Parathyroid adenoma (tissue), 2 donors: Measurements from ENCODE around the gene UNC5C.
"Not testable (repeated sequence)": the region's sequence is repeated elsewhere in the genome, so short reads cannot be mapped to it uniquely, and the experiment has no call there.

Experiments used
- H2AFZ ChIP-seq: fragments of 300-600 bp; sonication (generic); one replicate; pipeline ENCODE4 v1.7.0; 2017; ENCODE audit warnings: antibody characterized with exemption, mild to moderate bottlenecking
- H3K27ac ChIP-seq: fragments of 300-600 bp; sonication (generic); one replicate; pipeline ENCODE4 v1.7.0; 2017
- H3K27me3 ChIP-seq: fragments of 300-600 bp; sonication (generic); one replicate; pipeline ENCODE4 v1.7.0; 2017; ENCODE audit warnings: low read length; ENCODE audit not compliant: control insufficient read depth, insufficient read depth
- H3K36me3 ChIP-seq: fragments of 300-600 bp; sonication (generic); one replicate; pipeline ENCODE4 v1.7.0; 2017; ENCODE audit warnings: low read length; ENCODE audit not compliant: control insufficient read depth, insufficient read depth
- H3K4me1 ChIP-seq: fragments of 300-600 bp; sonication (generic); one replicate; pipeline ENCODE4 v1.7.0; 2017; ENCODE audit warnings: control low read depth
- H3K4me2 ChIP-seq: fragments of 300-600 bp; sonication (generic); one replicate; pipeline ENCODE4 v1.7.0; 2017; ENCODE audit warnings: low read length
- H3K4me3 ChIP-seq: fragments of 300-600 bp; sonication (generic); one replicate; pipeline ENCODE4 v1.7.0; 2017; ENCODE audit warnings: low read depth, low read length
- H3K79me2 ChIP-seq: fragments of 300-600 bp; sonication (generic); one replicate; pipeline ENCODE4 v1.7.0; 2017; ENCODE audit warnings: control low read depth
- H3K9ac ChIP-seq: fragments of 300-600 bp; sonication (generic); one replicate; pipeline ENCODE4 v1.7.0; 2017; ENCODE audit warnings: mild to moderate bottlenecking
- H3K9me3 ChIP-seq: fragments of 300-600 bp; sonication (generic); one replicate; pipeline ENCODE4 v1.7.0; 2017; ENCODE audit warnings: low read length; ENCODE audit not compliant: control insufficient read depth
- CTCF ChIP-seq: fragments of 300-600 bp; sonication (generic); IDR thresholded peaks from one replicate; pipeline ENCODE4 v1.7.0; 2017; ENCODE audit warnings: antibody characterized with exemption, mild to moderate bottlenecking
- donor health status: primary hyperparathyroidism.

Gene UNC5C

GRCh38 chr4:95181243-95181995 is 367.4 kb downstream of the UNC5C start:
- Histone ChIP-seq H3K27ac (no peak overlapping the region), H3K79me2 (no peaks in the 10 kb centered on the region), H3K4me2 (no peak overlapping the region), H3K9me3 (no peaks in the 10 kb centered on the region), H3K4me3 (no peak overlapping the region), H3K9ac (no peak overlapping the region), H3K36me3 (no peaks in the 10 kb centered on the region), H3K4me1 (no peaks in the 10 kb centered on the region), H3K27me3 (no peaks in the 10 kb centered on the region), H2AFZ (no peak overlapping the region)
- TF ChIP-seq CTCF = no peak

GRCh38 chr4:95180531-95181242 is 368.1 kb downstream of the UNC5C start:
- H3K9ac ChIP-seq = no peak overlapping the region
- no peaks in the 10 kb centered on the region for H3K9me3 ChIP-seq
- TF ChIP-seq CTCF = no peak
- no peaks in the 10 kb centered on the region for H3K79me2 ChIP-seq
- no peaks in the 10 kb centered on the region for H3K4me1 ChIP-seq
- H3K27ac ChIP-seq = no peak overlapping the region
- no peaks in the 10 kb centered on the region for H3K27me3 ChIP-seq
- H2AFZ ChIP-seq = no peak overlapping the region
- no peak overlapping the region for H3K4me2 ChIP-seq
- H3K4me3 ChIP-seq = no peak overlapping the region
- H3K36me3 ChIP-seq = no peaks in the 10 kb centered on the region

GRCh38 chr4:95178938-95179337 is 369.8 kb downstream of the UNC5C start:
- H3K9me3 ChIP-seq = no peaks in the 10 kb centered on the region
- H3K4me2 ChIP-seq = no peak overlapping the region
- no peaks in the 10 kb centered on the region for H3K79me2 ChIP-seq
- H3K27ac ChIP-seq = no peak overlapping the region
- no peak overlapping the region for H3K9ac ChIP-seq
- H3K4me3 ChIP-seq = no peak overlapping the region
- H2AFZ ChIP-seq = no peak overlapping the region
- no peaks in the 10 kb centered on the region for H3K27me3 ChIP-seq
- H3K36me3 ChIP-seq = no peaks in the 10 kb centered on the region
- H3K4me1 ChIP-seq = no peaks in the 10 kb centered on the region
- TF ChIP-seq CTCF = no peak

GRCh38 chr4:95171377-95171776 is 377.4 kb downstream of the UNC5C start:
- not testable (repeated sequence) for H3K9me3 ChIP-seq, H3K27me3 ChIP-seq, H3K4me2 ChIP-seq, H3K36me3 ChIP-seq, H3K79me2 ChIP-seq, H3K9ac ChIP-seq, H3K4me1 ChIP-seq, H3K4me3 ChIP-seq, H3K27ac ChIP-seq, H2AFZ ChIP-seq

GRCh38 chr4:95170176-95170575 is 378.6 kb downstream of the UNC5C start:
- no peak overlapping the region for H3K4me3 ChIP-seq

More at GRCh38 chr4:95170176-95170575, 378.6 kb downstream of the UNC5C start:
- H3K9ac ChIP-seq = no peak overlapping the region
- H3K27me3 ChIP-seq = no peaks in the 10 kb centered on the region
- no peak overlapping the region for H3K27ac ChIP-seq
- H3K4me2 ChIP-seq = no peak overlapping the region
- H3K9me3 ChIP-seq = no peaks in the 10 kb centered on the region
- no peaks in the 10 kb centered on the region for H3K79me2 ChIP-seq
- H3K4me1 ChIP-seq = no peaks in the 10 kb centered on the region
- H2AFZ ChIP-seq = no peak overlapping the region
- no peak for TF ChIP-seq CTCF
- H3K36me3 ChIP-seq = no peaks in the 10 kb centered on the region
